GM21447 (cell line): ENCODE measurements around the gene KIRREL3.

Source experiments
- ATAC-seq: cut with Tn5 transposase; IDR thresholded peaks from one replicate; pipeline ENCODE4 v1.9.1; 2021; ENCODE audit not compliant: unreplicated experiment

Gene KIRREL3

DNA sequence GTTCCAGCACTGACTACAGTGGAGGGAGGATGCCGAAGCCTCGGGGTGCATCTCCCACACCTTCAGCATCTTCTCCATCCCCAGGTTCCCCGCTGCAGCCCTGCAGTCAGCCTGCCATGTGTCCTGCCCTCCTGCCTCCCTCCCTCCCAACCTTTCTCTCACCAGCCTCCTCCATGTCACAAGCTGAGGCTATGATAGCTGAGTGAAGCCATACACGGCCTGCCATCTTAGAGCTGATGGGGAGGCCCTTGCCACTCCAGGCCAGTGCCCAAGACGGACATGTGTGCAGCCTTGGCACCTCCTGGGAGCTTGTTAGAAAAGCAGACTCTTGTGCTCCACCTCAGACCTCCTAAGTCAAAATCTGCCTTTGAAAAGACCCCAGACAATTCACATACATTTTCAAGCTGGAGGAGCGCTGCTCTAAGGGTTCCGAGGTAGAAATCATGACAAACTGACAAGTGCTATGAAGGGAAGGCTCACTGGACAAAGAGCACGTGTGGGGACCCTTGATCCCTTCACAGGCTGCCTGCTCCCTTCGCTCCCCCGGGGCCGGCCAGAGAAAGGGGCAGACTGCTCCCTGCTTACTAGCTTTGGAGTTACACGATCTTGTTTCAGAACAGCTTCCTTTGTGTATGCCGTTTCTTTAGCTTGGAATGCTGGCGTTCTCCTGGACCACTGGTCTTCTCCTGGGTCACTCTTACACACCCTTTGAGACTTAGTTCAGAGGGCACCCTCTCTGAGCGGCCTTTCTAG, 521.2 kb downstream of the KIRREL3 start:
- no peak for ATAC-seq

DNA sequence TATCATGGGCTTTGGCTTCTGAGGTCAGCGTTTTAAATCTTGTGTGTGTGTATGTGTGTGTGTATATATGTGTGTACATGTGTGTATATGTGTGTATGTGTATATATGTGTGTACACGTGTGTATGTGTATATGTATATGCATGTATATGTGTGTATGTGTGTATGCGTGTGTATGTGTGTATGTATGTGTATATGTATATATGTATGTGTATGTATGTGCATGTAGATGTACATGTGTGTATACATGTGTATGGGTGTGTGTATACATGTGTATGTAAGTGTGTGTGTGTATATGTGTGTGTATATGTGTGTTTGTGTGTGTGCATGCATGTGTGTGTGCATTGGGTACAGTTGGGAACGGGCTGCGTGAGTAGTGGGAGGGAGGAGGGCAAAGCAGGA, 522.1 kb downstream of the KIRREL3 start:
- no peak for ATAC-seq

DNA sequence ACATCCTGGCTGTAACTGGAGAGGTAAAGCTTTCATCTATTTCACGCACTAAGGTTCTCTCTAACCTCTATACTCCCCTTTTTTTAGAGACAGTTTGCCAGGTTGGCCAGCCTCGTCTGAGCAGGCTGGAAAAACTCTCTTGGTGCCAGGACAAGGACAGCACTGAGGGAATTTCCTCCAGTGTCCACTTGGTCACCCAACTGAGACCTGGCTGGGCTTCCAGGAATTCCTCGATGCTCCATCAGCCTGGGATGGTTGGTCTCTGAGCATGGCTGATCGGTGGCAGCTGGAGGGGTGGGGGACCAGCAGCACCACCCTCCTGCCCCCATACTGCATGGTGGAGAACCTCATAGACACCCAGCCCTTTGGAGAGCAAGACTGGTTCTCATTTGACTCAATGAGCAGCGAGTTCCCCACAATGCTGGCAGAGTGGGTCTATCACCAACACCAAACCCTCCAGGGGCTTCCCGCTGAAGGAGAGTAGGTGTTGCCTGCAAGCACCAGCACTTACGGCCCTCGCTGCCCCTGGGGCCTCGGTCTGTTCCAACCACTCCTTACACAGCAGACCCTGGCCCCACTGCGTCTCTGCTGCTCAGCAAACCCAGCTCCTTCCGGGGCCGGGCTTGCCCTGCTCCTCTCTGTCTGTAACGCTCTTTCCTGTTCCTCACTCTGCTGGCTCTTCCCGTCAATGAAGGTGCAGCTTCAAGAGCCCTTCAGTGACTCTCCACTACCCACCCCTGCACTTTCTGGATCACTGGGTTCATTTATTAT, 522.9 kb downstream of the KIRREL3 start:
- ATAC-seq = no peak

DNA sequence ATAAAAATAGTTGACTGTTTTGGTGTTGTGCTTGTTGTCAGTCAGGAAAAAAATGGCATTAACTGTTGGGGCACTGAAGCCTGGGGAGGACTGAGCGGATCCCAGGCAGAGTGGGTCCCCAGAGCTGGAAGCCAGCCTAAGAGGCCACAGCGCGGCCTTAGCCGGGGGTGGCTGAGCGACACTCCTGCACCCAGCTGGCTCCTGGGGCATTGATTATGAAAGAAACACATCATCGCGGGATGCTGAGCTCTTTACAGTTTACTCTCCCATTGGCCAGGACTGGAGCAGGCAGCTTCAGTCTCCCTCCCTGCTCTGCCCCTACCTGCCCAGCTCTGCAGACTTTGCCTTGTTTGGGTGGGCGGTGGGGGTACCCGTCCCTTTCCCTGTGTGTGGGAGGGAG, 523.6 kb downstream of the KIRREL3 start:
- no peak for ATAC-seq

DNA sequence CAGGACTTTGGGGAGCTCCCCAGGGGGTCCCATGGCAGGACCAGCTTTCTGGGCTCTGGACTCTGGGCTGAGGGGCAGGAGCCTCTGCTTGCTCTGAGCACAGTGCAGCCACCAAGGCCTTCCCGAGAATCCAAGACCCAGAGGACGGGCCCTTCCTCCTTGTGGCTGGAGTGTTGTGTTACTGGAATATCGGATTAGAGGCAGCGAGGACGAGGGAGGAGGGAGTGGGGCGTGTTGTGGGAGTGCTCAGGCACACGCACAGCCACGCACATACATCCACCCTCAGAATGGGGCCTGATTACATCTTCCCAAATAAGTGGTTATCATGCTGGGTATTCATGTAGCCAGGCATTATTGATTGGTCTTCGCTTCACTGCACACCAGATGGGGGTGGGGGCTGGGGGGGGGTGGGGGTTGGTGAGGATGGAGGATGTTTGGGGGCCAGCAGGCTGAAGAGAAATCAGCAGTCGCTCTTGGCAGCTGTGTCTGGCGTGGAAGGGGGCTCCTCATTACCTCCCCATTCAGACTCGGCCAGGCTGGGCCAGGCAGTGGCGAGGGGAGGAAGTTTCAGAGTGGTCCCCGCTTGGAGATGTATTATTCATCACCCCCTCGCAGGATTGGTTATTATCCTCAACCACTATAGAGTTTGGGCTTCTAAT, 524.2 kb downstream of the KIRREL3 start:
- ATAC-seq = no peak

DNA sequence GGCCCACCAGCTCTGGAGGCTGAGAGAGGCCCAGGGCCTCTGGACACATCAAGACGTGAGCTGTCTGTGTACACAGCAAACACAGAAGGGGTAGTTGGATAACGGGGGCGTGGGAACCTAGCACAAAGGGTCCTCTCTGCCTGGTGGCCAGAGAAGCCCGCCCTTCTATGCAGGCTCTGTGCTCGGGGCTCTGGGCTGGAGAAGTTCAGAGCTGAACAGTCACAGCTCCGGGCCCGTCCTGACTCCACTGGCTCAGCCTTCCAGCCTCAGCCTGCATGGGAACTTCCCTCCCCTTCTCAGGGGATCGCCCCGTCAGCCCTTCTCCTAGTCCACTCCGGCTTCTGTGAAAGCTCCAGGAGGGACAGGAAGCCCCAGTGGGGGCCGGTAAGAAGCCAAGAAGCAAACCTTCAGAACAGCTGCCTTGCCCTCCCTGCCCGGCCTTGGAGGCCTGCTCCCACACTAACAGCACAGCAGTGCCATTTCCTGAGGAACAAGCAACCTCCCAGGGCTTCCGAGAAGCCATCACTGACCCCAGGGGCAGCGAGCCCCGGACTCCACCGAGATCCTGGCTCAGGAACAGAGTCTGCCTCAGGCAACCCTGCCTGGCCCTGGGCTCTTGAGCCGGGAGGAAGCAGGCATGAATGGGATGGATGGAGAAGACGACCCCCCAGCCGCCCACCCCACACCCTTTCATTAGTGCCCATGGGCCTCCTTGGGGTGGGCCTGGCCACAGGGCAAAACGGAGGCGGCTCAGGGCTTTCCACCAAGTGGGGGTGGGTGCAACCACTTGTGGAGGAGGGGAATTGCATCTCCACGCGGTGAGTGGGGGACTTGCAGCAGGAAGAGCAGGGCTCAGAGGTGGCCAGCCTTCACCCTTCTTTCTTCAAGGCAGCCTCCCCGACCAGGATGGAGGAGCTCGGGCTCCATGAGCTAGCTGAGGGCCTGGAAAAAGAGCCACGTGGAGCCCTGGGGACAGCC, 525.3 kb downstream of the KIRREL3 start:
- ATAC-seq = no peak

DNA sequence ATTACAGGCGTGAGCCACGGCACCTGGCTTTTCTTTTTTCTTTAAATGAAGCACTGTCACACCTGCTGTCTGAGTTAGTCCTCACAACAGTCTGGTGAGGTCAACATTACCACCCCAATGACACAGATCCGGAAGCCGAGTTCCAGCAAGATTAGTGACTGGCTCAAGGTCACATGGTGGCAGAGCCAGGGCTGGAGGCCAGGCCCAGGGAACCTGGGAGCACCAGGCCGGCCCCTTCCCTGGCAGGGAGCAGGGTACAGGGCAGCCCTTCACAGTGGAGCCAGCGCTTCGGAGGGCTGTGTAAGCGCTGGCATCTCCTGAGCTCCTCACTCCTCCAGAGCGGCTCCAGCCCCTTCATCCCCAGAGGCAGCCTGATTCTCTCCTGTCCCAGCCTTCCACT, 526.4 kb downstream of the KIRREL3 start:
- no peak for ATAC-seq

DNA sequence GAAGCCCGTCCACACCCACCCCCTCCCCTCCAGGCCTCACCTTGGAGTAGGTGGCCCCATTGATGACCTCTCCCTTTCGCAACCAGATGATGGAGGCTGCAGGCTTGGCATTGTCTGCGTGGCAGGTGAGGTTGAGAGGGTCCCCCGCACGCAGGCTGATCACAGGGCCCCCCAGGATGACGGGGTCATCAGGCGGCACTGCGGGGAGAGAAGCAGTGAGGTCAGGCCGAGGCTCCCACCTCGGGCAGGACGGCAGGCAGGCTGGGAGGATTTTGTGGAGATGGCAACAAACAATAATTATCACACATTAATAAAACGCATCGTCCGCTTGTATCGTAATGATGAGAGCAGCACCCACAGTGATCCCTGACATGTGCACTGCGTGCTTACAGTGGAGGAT, 527.3 kb downstream of the KIRREL3 start:
- ATAC-seq = no peak

DNA sequence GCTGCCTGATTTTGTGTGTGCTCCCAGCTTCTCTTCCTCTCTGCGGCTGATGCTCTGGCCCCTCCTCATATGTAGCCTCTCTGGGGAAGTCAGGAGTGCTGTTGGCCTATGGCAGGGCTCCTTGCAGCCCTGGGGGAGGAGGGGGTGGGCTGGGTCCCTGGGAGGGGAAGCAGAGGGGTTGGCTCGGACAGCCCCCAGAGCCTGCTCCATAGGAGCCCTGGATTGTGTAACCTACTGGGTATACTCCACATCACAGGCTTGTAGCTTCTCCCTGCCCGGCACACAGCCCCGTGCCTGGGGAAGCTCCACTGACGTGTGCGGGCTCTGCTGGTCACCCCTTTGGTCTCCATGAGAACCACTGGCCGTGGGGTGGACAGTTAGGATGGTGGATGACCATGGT, 531.3 kb downstream of the KIRREL3 start:
- no peak for ATAC-seq

DNA sequence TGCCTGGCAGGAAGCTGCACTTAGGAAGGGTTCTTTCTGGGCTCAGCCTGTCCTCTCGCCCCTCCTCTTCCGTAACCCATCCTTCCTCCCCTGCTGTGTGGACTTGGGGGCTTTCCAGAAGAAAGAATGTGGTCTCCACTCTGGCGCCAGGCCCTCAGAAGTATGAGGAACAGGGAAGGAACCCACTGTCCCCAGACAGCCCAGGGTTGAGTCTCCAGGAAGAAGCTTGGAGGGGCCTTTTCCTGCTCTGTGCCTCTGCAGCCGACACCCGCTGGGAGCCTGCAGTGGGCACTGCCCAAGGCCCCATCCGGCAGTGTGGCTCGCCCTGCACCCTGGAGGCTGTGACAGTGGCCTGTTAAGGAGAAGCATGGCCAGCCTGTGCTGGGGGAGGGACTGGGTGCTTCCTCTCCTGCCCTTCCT, 532.5 kb downstream of the KIRREL3 start:
- ATAC-seq = no peak

DNA sequence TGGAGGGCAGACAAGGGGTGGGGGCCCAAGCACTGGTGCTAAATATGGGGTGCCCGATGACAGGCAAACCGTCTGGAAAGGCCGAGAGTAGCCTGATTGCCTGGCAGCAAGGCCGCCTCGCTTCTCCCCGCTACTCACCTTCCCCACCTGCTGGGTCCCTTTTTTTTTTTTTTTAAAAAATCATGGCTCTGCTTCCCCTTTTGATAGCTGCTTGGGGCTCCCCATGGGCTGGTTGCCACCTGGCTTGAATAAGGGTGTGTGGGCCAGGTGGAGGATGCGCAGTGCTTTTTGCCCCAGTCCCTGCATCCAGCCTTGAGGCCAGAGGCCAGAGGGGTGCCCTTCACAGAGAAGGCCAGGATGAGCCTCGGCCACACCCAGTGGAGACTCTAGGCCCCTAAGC, 533.1 kb downstream of the KIRREL3 start:
- ATAC-seq = no peak

DNA sequence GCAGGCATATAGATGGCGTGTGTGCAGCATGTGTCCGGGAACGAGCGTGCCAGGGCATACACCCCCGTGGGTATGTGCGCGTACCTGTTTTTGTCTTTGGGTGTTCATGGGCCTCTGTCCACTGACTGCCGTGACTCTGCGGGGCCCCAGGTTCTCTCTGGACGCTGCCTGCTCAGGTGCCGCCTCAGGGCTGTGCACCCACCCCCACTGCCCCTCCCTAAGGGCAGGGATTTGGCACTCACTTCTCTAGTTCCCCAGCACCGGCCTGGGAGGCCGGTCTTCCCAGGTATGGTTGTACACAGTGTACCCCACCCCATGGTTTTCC, 533.6 kb downstream of the KIRREL3 start:
- ATAC-seq = no peak

DNA sequence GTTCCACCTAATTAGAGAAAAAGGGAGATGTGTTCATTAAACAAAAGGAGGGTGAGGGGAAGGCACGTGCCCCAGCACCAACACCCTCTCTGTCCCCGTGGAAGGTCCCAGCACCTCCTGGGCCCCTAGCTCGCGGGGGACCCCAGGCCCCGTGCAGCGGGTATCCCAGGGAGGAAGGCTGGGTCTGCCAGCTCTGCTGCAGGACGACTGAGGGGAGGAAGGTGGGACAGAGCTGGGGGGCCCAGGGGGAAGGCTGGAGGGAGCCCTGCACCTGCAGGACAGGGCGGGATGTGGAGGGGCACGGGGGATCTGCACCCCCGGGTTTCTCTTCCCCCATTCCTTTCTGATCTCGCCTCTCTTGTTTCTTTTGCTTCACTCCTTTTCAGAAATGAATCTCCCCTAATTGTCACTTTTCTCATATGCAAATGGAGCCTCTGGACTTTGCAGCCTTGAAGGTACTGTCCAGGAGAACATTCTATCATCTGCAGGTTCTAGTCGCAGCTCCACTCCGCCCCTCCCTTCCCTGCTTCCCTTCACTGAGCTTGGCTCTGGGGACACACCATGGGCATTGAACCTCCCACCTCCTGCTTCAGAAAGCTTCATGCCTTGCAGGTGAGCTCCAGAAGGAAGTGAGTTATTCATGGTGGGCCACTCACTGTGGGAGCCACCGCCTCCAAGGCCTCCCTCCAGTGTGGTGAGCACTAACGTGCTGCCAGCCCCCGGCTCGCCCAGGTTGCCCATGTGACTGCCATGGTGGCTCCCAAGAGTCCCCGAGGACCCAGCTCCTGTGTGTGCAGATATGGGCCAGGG, 534.1 kb downstream of the KIRREL3 start:
- ATAC-seq = no peak

DNA sequence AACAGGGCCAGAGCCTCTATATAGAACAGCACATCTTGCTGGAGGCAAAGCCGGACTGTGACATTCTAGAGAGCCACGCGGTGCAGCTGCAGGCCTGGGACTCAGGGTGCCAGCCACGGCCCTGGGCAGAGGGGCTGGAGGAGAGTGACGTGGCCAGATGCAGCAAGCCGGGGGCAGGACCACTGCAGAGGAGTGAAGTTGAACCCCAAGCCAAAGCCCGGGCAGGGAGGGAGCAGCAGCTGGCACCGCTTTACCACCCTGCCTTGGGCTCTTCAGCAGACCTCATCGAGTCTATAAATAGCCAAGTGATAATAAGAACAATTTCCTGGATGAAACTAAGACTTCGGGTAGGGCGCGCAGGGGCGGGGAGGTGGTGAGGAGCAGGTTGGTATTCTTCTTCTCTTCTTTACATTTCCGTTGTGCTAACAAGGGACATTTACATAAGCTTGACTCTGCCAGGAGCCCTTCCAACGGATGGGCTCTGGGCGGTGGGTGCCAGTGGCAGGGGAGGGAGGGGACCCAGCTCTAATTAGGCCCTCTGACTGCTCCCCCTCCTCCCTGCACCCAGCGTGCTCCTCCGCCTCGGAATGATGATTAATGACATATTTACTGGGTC, 534.9 kb downstream of the KIRREL3 start:
- peak; percentile 86 for ATAC-seq

DNA sequence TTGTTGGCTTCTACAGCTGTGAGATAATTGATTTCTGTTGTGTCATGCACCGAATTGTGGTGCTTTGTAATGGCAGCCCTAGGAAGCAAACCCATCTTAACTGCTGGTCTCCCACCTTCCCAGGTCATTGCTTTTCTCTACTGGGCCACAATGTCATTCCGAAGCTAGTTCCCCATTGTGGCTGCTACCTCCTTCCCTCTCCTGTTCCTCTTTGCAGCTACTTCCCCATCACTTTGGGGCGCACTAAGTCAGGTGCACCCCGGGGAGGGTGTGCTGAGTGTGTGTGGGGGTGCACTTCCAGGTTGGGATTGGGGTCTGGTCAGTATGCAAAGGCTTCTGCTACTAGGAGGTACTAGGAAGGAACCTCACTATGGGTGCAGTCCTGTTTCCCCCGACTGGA, 535.8 kb downstream of the KIRREL3 start:
- no peak for ATAC-seq

DNA sequence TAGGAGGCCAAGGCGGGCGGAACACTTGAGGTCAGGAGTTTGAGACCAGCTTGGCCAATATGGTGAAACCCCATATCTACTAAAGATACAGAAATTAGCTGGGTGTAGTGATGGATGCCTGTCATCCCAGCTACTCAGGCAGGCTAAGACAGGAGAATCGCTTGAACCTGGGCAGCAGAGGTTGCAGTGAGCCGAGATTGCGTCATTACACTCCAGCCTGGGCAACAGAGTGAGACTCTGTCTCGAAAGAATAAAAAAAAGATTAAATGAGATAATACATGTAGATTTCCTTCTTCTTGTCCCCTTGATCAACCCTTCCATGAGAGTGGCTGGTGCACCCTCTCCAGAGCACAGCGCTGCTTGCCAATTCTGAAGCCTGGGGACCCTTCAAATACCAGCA, 538.1 kb downstream of the KIRREL3 start:
- no peak for ATAC-seq

DNA sequence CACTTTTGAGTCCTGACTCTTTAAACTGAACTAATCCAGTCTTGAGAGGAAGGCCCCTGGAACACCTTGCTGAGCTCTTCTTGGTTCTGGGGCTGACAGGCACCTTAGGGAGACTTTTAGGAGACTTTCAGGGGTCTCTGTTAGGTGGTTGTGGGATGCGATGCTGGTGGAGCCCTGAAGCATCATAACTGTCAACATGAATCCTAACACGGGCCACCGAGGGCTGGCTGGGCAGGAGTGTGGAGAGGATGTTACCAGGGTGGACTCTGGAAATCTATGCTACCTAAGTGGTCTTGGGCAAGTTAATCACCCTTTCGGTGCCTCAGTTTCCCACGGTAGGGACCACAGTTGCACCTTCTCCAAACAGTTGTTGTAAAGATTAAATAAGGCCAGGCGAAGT, 538.6 kb downstream of the KIRREL3 start:
- no peak for ATAC-seq

DNA sequence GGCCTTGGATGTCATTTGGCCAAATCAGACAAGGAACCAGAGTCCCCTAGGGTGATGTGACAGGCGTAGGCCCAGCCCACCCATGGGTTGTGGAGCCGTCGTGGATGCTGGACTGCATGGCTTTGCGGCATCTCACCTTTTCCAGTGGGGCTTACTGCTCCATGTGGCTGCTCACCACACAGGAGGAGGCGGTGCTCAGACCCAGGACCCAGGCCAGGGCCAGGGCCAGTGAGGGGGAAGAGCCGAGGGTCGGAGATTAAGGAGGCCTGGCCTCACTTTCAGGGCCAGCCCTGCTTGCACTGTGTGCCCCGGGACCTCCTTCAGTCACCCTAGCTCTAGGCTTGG, 539.5 kb downstream of the KIRREL3 start:
- no peak for ATAC-seq

DNA sequence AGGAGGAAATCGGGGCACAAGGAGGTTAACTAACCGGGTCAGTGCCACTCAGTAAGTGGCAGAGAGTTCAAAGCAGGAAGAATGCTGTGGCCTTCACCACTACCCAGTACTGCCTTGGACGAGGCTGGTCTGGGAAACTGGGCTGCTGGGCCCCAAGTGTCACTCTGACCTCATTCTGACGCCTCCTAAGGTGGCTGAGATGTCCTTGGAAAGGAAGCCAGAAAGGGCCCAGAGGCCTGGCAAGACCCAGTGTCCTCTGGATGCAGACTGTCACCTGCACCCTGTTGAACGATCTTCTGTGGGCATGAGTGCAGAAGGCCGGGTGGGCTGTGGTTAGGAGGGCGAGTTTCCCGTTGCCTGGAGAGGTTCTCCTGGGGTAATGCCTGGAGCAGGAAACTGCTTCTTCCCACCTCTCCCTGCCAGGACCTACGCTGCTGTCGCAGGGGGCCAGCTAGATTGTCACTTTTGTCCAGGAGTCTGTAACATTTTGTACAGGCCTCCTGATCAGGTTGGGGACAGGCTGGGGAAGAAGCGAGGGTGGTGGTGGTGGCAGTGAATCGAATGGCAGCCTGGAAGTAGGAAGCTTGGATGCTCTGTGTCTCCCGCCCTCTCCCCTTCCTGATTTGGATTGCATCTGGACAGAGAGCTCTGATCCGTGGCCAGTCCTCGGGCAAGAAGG, 540.0 kb downstream of the KIRREL3 start:
- ATAC-seq = no peak
